Activated T-cell treated with anti-CD3 and anti-CD28 coated beads, Interleukin-2, amount 50 U/mL, for 48 hours (primary cell): ENCODE measurements around the gene LCNL1.

Experiments used
- DNase-seq, 2 experiments: peaks; one replicate each; pipeline ENCODE4 v3.0.0-alpha.2; 2020

Gene LCNL1

GRCh38 chr9:136947028-136947891 is 35.5 kb upstream of the LCNL1 start:
- DNase-seq = no peak

GRCh38 chr9:136947955-136948510 is 34.8 kb upstream of the LCNL1 start:
- DNase-seq = no peak

DNA sequence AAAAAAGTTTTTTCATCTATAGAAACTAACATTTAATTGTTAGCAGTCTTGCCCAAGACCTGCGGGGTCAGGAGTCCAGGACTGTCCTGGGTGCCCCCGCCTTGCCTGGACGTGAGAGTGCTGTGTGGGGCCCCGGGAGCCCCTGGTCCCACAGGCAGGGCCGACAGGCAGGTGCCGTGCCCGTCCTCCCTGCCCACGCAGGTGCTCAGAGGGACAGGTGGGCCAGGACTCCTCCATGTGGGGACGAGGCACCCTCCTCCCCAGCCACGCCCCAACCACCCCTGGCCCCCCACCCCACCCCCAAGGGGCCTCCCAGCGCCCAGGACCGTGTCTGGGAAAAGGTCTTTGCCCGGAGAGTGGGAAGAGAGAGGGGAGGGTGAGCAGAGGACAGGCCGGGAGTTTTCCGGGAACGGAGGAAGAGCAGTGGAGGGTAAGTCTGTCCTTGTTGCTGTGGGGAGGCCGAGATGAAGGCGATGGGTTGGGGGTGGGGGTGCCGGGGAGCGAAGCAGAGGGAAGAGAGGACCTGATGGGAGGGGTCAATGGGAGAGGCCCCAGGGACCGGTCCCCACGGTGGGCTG is 33.5 kb upstream of the LCNL1 start:
- DNase-seq = no peak

- DNase-seq = peak; percentile 98
Measured at GRCh38 chr9:136949817-136950655, 32.8 kb upstream of the LCNL1 start.

DNA sequence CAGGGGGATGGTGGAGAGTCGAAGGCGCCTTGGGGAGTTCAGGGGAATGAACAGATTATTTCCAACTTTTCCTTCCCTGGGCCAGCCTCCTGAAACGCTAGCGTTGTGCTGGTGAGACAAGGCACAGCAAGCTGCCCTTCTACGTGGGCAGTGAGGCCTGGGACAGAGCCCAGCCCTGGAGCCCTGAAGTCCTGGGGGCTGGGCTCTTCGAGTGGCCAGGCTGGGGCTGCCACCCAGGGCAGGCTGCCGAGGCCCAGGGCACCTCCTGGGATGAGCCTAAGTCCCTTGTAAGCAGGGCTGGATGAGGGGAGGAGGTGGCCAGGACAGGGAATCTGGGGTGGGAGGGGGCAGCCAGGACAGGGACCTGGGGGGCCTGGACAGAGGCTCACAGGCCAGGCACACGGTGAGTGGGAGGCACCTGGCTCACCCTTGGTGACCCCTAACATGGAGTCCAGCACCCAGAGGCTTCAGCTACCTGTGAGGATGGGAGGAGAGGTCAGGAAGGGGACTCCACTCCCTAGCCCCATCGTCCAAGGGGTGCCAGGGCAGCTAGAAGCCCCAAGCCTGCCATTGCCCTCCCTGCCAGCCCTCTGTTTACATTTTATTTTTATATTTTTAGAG is 32.0 kb upstream of the LCNL1 start:
- DNase-seq = no peak

- no peak for DNase-seq
Measured at GRCh38 chr9:136951541-136952320, 31.1 kb upstream of the LCNL1 start, which contains the start of gene LCN12. Gene LCN12 (plus strand): TSS chr9:136952273. CDS start chr9:136952328, 55 bp downstream.

GRCh38 chr9:136952321-136952850 is 30.4 kb upstream of the LCNL1 start:
- no peak for DNase-seq

GRCh38 chr9:136952876-136953770 is 29.7 kb upstream of the LCNL1 start:
- no peak for DNase-seq

GRCh38 chr9:136953771-136954269 is 29.0 kb upstream of the LCNL1 start:
- DNase-seq = no peak

- DNase-seq = no peak
Measured at GRCh38 chr9:136954270-136955083, 28.3 kb upstream of the LCNL1 start.

DNA sequence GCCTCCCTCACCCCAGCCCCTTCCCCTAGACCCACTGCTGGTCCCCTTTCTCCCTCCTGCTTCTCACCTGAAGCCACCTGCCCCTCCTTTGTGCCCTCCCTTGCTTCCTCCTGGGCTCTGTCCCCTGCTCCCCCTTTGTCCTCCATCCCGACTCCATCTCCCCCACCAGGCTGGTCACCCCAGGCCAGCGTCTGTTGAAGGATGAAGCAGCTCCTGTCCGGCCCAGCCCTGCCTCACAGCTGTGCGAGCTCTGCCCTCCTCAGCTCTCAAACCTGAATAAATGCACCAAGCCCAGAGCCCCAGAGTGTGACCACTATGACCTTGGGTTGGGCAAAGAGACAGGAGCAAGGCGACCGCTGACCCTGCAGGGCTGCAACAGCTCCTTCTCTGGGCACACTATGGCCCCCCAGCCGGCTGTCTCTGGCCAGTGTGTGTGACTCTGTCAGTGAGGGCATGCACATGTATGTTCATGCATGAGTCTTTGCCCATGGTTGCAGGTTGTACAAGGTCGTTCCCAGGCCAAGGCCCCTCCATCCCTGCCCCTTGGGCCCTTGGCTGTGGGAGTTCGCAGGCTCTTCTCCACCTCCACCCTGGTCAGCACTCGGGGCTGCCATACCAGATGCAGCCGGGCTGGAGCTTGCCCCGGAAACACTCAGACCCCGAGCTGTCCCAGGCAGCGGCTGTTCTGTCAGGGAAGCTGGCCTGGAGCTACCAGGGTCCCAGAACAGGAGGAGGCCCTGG is 27.4 kb upstream of the LCNL1 start:
- DNase-seq = no peak

GRCh38 chr9:136955943-136956335 is 26.9 kb upstream of the LCNL1 start:
- no peak for DNase-seq

GRCh38 chr9:136956604-136957003 is 26.2 kb upstream of the LCNL1 start:
- DNase-seq = no peak

DNA sequence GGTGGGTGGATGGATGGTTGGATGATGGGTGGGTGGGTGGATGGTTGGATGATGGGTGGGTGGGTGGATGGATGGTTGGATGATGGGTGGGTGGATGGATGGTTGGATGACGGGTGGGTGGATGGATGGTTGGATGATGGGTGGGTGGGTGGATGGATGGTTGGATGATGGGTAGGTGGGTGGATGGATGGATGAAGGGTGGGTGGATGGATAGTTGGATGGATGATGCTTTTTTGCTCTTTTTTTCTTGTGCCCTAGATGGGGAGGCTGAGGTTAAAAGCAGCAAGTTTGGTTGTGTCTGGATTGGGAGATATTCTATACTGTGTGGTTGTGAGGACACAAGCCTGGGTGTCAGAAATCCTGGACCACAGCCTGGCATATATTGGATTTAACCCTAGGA is 25.3 kb upstream of the LCNL1 start:
- DNase-seq = no peak

DNA sequence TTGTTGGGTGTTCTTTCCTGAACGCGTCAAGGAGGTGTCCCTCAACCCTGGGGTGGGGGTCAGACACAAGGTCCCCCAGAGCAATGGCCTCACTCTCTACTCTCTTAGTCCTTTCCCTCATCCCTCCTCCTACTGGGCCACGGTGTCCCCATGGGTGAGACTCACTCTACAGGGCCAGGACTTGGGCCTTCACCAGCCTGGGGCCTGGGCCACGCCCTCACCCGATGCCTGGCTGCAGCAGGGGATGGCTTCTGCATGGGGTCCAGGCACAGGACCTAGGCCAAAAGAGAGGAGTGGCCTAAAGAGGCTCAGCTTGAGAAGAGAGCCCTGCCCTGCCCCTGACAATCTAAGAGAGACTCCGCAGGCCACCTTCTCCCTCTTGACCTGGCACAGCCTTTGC is 24.9 kb upstream of the LCNL1 start:
- DNase-seq = no peak

- no peak for DNase-seq
Measured at GRCh38 chr9:136958473-136958872, 24.3 kb upstream of the LCNL1 start.

DNA sequence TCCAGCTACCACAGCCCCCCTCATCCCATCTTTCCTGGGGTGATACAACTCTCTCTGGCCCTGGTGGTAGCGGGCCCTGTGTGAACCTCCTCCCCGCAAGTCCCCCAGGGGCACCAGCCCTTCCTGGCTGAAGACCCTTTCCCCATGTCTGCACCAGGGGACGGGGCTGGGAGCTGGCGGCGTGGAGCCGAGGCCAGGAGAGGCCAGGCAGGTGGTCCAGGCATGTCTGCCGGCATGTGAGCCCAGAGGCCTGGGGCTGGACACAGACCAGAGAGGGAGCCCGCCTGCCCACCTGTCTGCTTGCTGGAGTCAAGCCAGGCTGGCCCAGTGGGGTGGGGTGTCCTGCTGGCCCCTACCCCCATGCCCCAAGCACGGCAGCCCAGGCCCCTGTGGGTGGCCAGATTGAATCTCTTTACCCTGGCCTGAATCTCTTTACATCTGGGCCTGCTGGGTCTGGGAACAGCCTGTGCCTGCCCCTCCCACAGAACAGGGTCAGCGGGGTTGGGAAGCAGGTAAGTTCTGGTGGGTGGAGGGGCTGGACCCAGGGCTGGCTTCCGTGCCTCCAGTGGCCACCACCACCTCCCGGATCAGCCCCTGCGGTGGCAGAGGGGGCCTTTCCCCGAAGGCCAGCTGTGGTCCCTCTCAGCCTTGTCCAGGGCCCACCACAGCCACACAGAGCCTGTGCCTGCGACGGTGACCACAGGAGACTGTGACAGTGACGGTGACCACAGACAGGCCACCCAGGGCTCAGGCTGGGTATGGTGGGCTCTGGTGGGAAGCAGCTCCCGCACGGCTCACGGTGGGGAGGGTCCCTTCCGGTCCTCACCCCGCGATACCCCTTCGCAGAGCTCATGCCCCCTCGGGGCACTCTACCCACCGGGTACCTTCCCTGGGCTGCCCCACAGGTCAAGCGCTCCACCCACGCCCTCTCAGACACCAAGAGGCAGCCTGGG is 23.6 kb upstream of the LCNL1 start:
- DNase-seq = no peak
